GM19463 (cell line): ENCODE results near the gene SEMA5A.

Source experiments
- ATAC-seq: cut with Tn5 transposase; IDR thresholded peaks from one replicate; pipeline ENCODE4 v1.9.1; 2021; ENCODE audit warnings: mild to moderate bottlenecking, moderate library complexity; ENCODE audit not compliant: unreplicated experiment

The SEMA5A gene

GRCh38 chr5:9186069-9186468 lies 359.8 kb downstream of the SEMA5A start:
- ATAC-seq = no peak

- ATAC-seq = no peak
These were observed 361.9 kb downstream of the SEMA5A start for GRCh38 chr5:9183992-9184391.

- no peak for ATAC-seq
These were observed 362.8 kb downstream of the SEMA5A start for GRCh38 chr5:9182899-9183695.

GRCh38 chr5:9176641-9177040 lies 369.2 kb downstream of the SEMA5A start:
- ATAC-seq = no peak

GRCh38 chr5:9174446-9174845 lies 371.4 kb downstream of the SEMA5A start:
- ATAC-seq = no peak

GRCh38 chr5:9173281-9174048 lies 372.4 kb downstream of the SEMA5A start:
- no peak for ATAC-seq

GRCh38 chr5:9170026-9170425 lies 375.8 kb downstream of the SEMA5A start:
- ATAC-seq = no peak

GRCh38 chr5:9169557-9169902 lies 376.3 kb downstream of the SEMA5A start:
- no peak for ATAC-seq

- ATAC-seq = no peak
These were observed 376.9 kb downstream of the SEMA5A start for GRCh38 chr5:9168791-9169556.

GRCh38 chr5:9166202-9167112 lies 379.4 kb downstream of the SEMA5A start:
- ATAC-seq = no peak

GRCh38 chr5:9165546-9165945 lies 380.3 kb downstream of the SEMA5A start:
- no peak for ATAC-seq

- ATAC-seq = no peak
These were observed 385.1 kb downstream of the SEMA5A start for GRCh38 chr5:9160747-9161146.

- ATAC-seq = no peak
These were observed 388.1 kb downstream of the SEMA5A start for GRCh38 chr5:9157811-9158210.

GRCh38 chr5:9157020-9157419 lies 388.9 kb downstream of the SEMA5A start:
- ATAC-seq = no peak

- peak; percentile 78 for ATAC-seq
These were observed 389.6 kb downstream of the SEMA5A start for GRCh38 chr5:9156282-9156681.

- no peak for ATAC-seq
These were observed 394.0 kb downstream of the SEMA5A start for GRCh38 chr5:9151684-9152427.

- no peak for ATAC-seq
These were observed 395.9 kb downstream of the SEMA5A start for GRCh38 chr5:9149988-9150387.

GRCh38 chr5:9148242-9148641 lies 397.6 kb downstream of the SEMA5A start:
- ATAC-seq = no peak

GRCh38 chr5:9140711-9141110 lies 405.2 kb downstream of the SEMA5A start:
- ATAC-seq = no peak

- no peak for ATAC-seq
These were observed 405.7 kb downstream of the SEMA5A start for GRCh38 chr5:9140202-9140601.
